ENCODE data around the gene ADCK1. TPM values are rescaled to one million over a fixed set of nuclear protein-coding genes. Genes with fewer than 3 reads are reported as not detected.
"Not testable (repeated sequence)": the region's sequence is repeated elsewhere in the genome, so short reads cannot be mapped to it uniquely, and the experiment has no call there.

Gene ADCK1
- total and polyA plus RNA-seq, 2 experiments from 2014 or later: 8.2 to 16.4 TPM

DNA sequence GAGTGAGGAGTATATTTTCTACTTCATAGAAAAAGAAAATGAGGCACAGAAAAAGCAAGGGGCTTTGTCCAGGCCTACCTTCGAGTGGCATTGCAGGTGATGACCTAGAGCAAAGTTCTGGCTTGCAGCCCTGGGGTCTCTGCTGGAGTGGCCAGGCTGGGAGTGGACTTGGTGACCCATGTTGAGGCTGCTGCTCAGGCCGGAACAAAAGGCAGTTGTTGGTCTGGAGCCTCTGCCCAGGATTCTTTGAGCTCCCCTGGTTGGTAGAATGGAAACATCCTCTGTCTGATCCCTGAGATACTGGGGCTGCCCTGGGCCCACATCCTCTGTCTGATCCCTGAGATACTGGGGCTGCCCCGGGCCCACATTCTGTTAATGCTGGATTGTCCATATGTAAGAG lies 86.1 kb downstream of the ADCK1 start:
- no peak for DNase-seq (ENCODE audit: low spot score)
- TF ChIP-seq, protein P1, sequence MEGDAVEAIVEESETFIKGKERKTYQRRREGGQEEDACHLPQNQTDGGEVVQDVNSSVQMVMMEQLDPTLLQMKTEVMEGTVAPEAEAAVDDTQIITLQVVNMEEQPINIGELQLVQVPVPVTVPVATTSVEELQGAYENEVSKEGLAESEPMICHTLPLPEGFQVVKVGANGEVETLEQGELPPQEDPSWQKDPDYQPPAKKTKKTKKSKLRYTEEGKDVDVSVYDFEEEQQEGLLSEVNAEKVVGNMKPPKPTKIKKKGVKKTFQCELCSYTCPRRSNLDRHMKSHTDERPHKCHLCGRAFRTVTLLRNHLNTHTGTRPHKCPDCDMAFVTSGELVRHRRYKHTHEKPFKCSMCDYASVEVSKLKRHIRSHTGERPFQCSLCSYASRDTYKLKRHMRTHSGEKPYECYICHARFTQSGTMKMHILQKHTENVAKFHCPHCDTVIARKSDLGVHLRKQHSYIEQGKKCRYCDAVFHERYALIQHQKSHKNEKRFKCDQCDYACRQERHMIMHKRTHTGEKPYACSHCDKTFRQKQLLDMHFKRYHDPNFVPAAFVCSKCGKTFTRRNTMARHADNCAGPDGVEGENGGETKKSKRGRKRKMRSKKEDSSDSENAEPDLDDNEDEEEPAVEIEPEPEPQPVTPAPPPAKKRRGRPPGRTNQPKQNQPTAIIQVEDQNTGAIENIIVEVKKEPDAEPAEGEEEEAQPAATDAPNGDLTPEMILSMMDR (IDR thresholded peaks at IDR 0.05; ENCODE audit: poor library complexity): no peak
- TF ChIP-seq EZH2phosphoT487 (IDR thresholded peaks at IDR 0.05; ENCODE audit: low read depth, severe bottlenecking, unreplicated experiment) (no peak), EZH2 (IDR thresholded peaks at IDR 0.05; ENCODE audit: borderline replicate concordance) (no peak)
- H2AFZ ChIP-seq: no peak overlapping the region
- H4K20me1 ChIP-seq (ENCODE audit: insufficient read depth, poor library complexity, severe bottlenecking): no peaks in the 10 kb centered on the region
- H3K9me2 ChIP-seq (replicated peaks; ENCODE audit: insufficient read depth): no peaks in the 10 kb centered on the region
- 87% methylated on average over 3 of the region's 3 CpGs for WGBS (ENCODE audit: low lambda C conversion rate, missing lambda C conversion rate)
- no peaks in the 10 kb centered on the region for H3K27me3 ChIP-seq
- H3K79me2 ChIP-seq: no peaks in the 10 kb centered on the region
- H3K27ac ChIP-seq: no peak overlapping the region
- H3K4me1 ChIP-seq (ENCODE audit: insufficient read depth): peaks cover 9% of the 10 kb centered on the region
- H3K9me3 ChIP-seq (ENCODE audit: low read depth): no peaks in the 10 kb centered on the region
- H3K4me2 ChIP-seq: no peak overlapping the region
- H3K36me3 ChIP-seq (replicated peaks; ENCODE audit: insufficient read depth, low read depth): no peaks in the 10 kb centered on the region
- H3K4me3 ChIP-seq: no peak overlapping the region

DNA sequence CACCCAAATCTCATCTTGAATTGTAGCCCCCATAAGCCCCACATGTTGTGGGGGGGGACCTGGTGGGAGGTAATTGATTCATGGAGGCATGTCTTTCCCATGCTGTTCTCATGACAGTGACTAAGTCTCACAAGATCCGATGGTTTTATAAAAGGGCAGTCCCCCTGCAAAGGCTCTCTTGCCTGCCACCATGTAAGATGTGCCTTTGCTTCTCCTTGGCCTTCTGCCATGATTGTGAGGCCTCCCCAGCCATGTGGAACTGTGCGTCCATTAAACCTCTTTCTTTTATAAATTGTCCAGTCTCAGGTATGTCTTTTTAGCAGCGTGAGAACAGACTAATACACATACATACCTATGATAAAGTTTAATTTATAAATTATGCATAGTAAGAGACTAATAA lies 89.0 kb downstream of the ADCK1 start:
- H3K4me2 ChIP-seq; H3K27me3 ChIP-seq; DNase-seq (ENCODE audit: low spot score); H2AFZ ChIP-seq; H3K9me2 ChIP-seq (replicated peaks; ENCODE audit: insufficient read depth); H3K9me3 ChIP-seq (ENCODE audit: low read depth); H3K4me1 ChIP-seq (ENCODE audit: insufficient read depth); H3K36me3 ChIP-seq (replicated peaks; ENCODE audit: insufficient read depth, low read depth); H3K79me2 ChIP-seq; H3K27ac ChIP-seq; H3K4me3 ChIP-seq; H4K20me1 ChIP-seq (ENCODE audit: insufficient read depth, poor library complexity, severe bottlenecking): not testable (repeated sequence)
- 98% methylated on average over 3 of the region's 3 CpGs for WGBS (ENCODE audit: low lambda C conversion rate, missing lambda C conversion rate)

DNA sequence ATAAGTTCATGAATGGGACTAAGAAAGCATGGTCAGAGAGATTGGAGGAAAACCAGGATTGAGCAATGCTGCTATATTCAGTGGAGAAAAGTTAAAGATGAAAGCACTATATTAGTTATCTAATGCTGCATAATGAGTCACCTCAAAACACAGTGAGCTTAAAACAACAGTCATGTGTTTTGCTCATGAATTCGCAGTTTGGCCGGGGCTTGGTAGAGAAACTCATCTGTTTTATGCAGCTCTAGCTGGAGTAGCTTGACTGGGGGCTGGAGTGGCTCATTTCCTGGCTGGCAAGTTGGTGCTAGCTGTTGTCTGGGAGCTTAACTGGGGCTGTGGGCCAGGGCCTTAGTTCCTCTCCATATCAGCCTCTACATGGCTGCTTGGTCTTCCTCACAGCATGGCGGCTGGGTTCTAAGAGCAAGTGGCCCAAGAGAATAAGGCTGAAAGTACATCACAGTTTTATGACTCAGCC lies 90.1 kb downstream of the ADCK1 start:
- Histone ChIP-seq H3K79me2 (no peaks in the 10 kb centered on the region), H3K36me3 (replicated peaks; ENCODE audit: insufficient read depth, low read depth) (no peaks in the 10 kb centered on the region), H4K20me1 (ENCODE audit: insufficient read depth, poor library complexity, severe bottlenecking) (no peaks in the 10 kb centered on the region), H3K27ac (no peak overlapping the region), H3K4me2 (no peak overlapping the region), H3K27me3 (no peaks in the 10 kb centered on the region), H2AFZ (no peak overlapping the region), H3K9me2 (replicated peaks; ENCODE audit: insufficient read depth) (no peaks in the 10 kb centered on the region), H3K4me1 (ENCODE audit: insufficient read depth) (no peaks in the 10 kb centered on the region), H3K4me3 (no peak overlapping the region), H3K9me3 (ENCODE audit: low read depth) (no peaks in the 10 kb centered on the region)
- 91% methylated on average over 3 of the region's 3 CpGs for WGBS (ENCODE audit: low lambda C conversion rate, missing lambda C conversion rate)
- no peak for DNase-seq (ENCODE audit: low spot score)
- TF ChIP-seq EZH2 (IDR thresholded peaks at IDR 0.05; ENCODE audit: borderline replicate concordance) (no peak), EZH2phosphoT487 (IDR thresholded peaks at IDR 0.05; ENCODE audit: low read depth, severe bottlenecking, unreplicated experiment) (no peak)
- TF ChIP-seq, protein P1 (IDR thresholded peaks at IDR 0.05; ENCODE audit: poor library complexity): no peak

DNA sequence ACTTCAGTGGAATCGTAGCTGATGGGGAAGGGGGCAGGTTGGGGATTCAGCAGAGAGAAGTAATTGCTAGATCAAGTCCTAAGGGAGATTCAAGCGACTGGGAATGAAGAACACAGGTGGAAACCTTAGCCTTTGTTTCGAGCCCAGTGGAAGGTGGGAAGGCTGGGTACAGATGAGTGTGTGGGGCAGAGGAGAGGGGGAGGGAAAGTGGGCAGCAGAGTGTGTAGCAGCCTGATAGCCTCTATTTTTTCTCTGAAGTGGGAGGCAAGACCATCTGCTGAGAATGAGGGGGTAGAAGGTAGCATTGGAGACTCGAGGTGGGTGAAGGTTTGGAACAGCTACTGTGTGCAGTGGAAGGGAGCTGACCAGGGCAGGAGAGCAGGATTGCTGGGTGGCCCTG lies 91.0 kb downstream of the ADCK1 start:
- H3K4me1 ChIP-seq (ENCODE audit: insufficient read depth): no peaks in the 10 kb centered on the region
- no peaks in the 10 kb centered on the region for H3K36me3 ChIP-seq (replicated peaks; ENCODE audit: insufficient read depth, low read depth)
- no peak overlapping the region for H2AFZ ChIP-seq
- H3K9me2 ChIP-seq (replicated peaks; ENCODE audit: insufficient read depth): no peaks in the 10 kb centered on the region
- WGBS (ENCODE audit: low lambda C conversion rate, missing lambda C conversion rate): 96% methylated on average over 4 of the region's 4 CpGs
- H3K79me2 ChIP-seq: no peaks in the 10 kb centered on the region
- DNase-seq (ENCODE audit: low spot score): no peak
- H3K9me3 ChIP-seq (ENCODE audit: low read depth): no peaks in the 10 kb centered on the region
- H3K27ac ChIP-seq: no peak overlapping the region
- H3K4me2 ChIP-seq: no peak overlapping the region
- H4K20me1 ChIP-seq (ENCODE audit: insufficient read depth, poor library complexity, severe bottlenecking): no peaks in the 10 kb centered on the region
- no peak overlapping the region for H3K4me3 ChIP-seq
- TF ChIP-seq EZH2phosphoT487 (IDR thresholded peaks at IDR 0.05; ENCODE audit: low read depth, severe bottlenecking, unreplicated experiment) (no peak), EZH2 (IDR thresholded peaks at IDR 0.05; ENCODE audit: borderline replicate concordance) (no peak)
- TF ChIP-seq, protein P1 (IDR thresholded peaks at IDR 0.05; ENCODE audit: poor library complexity): no peak
- H3K27me3 ChIP-seq: no peaks in the 10 kb centered on the region
